Left ventricle myocardium inferior (tissue), 1 donor: ENCODE data around the gene BMPR1B. TPM values are rescaled to one million over a fixed set of nuclear protein-coding genes. Genes with fewer than 3 reads are reported as not detected.
A peak's percentile ranks its signal among the peaks of the same experiment; 100 is the strongest.
"Not testable (repeated sequence)": the region's sequence is repeated elsewhere in the genome, so short reads cannot be mapped to it uniquely, and the experiment has no call there.

Source experiments
- DNase-seq: peaks from one replicate; pipeline ENCODE4 v3.0.0-alpha.2; 2020
- H3K27ac ChIP-seq: fragments of 200-600 bp; replicated peaks from 2 replicates; pipeline ENCODE4 v1.8.0; 2021
- H3K27me3 ChIP-seq: fragments of 200-600 bp; 2 replicates; pipeline ENCODE4 v1.8.0; 2021; ENCODE audit warnings: low read depth
- H3K36me3 ChIP-seq: fragments of 200-600 bp; 2 replicates; pipeline ENCODE4 v1.8.0; 2021
- H3K4me1 ChIP-seq: fragments of 200-600 bp; 2 replicates; pipeline ENCODE4 v1.8.0; 2021
- H3K4me3 ChIP-seq: fragments of 200-600 bp; 2 replicates; pipeline ENCODE4 v1.8.0; 2021; ENCODE audit warnings: mild to moderate bottlenecking, moderate library complexity
- H3K9me3 ChIP-seq: fragments of 200-600 bp; replicated peaks from 2 replicates; pipeline ENCODE4 v1.8.0; 2021
- intact Hi-C: fragments of 100-400 bp; cut with micrococcal nuclease; formaldehyde crosslinking; loops from one replicate; pipeline ENCODE4 v1.11.0; 2022
- total RNA-seq: library from RNA; stranded (reverse); fragmentation: NEBNext Ultra II Directional; extraction: Animal tissue kit (Norgen Biotek cat#: 25700); gene quantifications from one replicate; pipeline ENCODE4 v1.2.1, GENCODE V29; 2021
- TF ChIP-seq, protein P1 (sequence below): fragments of 200-600 bp; IDR thresholded peaks from 2 replicates; pipeline ENCODE4 v1.8.0; 2021; ENCODE audit warnings: antibody characterized with exemption, mild to moderate bottlenecking, borderline replicate concordance
- donor health status: DM: no; HTN: yes; CAD: no; lungs with severe emphysema.

Gene BMPR1B
- total RNA-seq, 1 donor from 2014 or later: 3.0 TPM

- Histone ChIP-seq H3K9me3 (no peaks in the 10 kb centered on the region), H3K4me3 (no peak overlapping the region), H3K27me3 (no peaks in the 10 kb centered on the region), H3K4me1 (no peaks in the 10 kb centered on the region), H3K27ac (no peak overlapping the region), H3K36me3 (no peaks in the 10 kb centered on the region)
- TF ChIP-seq, protein P1, sequence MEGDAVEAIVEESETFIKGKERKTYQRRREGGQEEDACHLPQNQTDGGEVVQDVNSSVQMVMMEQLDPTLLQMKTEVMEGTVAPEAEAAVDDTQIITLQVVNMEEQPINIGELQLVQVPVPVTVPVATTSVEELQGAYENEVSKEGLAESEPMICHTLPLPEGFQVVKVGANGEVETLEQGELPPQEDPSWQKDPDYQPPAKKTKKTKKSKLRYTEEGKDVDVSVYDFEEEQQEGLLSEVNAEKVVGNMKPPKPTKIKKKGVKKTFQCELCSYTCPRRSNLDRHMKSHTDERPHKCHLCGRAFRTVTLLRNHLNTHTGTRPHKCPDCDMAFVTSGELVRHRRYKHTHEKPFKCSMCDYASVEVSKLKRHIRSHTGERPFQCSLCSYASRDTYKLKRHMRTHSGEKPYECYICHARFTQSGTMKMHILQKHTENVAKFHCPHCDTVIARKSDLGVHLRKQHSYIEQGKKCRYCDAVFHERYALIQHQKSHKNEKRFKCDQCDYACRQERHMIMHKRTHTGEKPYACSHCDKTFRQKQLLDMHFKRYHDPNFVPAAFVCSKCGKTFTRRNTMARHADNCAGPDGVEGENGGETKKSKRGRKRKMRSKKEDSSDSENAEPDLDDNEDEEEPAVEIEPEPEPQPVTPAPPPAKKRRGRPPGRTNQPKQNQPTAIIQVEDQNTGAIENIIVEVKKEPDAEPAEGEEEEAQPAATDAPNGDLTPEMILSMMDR: no peak
- intact Hi-C loops: no loop called here
- DNase-seq: no peak
These were observed 405.1 kb downstream of the BMPR1B start for GRCh38 chr4:95162867-95163266.

- TF ChIP-seq, protein P1: peak; percentile 78
- Histone ChIP-seq H3K4me1 (no peaks in the 10 kb centered on the region), H3K9me3 (no peaks in the 10 kb centered on the region), H3K27me3 (no peaks in the 10 kb centered on the region), H3K36me3 (no peaks in the 10 kb centered on the region), H3K4me3 (no peak overlapping the region), H3K27ac (no peak overlapping the region)
- intact Hi-C loops: no loop called here
- DNase-seq: no peak
These were observed 408.3 kb downstream of the BMPR1B start for GRCh38 chr4:95165926-95166524.

GRCh38 chr4:95167805-95168204 is 410.1 kb downstream of the BMPR1B start:
- Histone ChIP-seq H3K27ac (no peak overlapping the region), H3K4me1 (no peaks in the 10 kb centered on the region), H3K27me3 (no peaks in the 10 kb centered on the region), H3K36me3 (no peaks in the 10 kb centered on the region), H3K9me3 (no peaks in the 10 kb centered on the region), H3K4me3 (no peak overlapping the region)
- DNase-seq: no peak
- TF ChIP-seq, protein P1: no peak
- intact Hi-C loops: no loop called here

- intact Hi-C loops: no loop called here
These were observed 412.4 kb downstream of the BMPR1B start for GRCh38 chr4:95170176-95170575.

DNA sequence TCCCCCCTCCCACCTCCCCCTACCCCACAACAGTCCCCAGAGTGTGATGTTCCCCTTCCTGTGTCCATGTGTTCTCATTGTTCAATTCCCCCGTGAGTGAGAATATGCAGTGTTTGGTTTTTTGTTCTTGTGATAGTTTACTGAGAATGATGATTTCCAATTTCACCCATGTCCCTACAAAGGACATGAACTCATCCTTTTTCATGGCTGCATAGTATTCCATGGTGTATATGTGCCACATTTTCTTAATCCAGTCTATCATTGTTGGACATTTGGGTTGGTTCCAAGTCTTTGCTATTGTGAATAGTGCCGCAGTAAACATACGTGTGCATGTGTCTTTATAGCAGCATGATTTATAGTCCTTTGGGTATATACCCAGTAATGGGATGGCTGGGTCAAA is 413.6 kb downstream of the BMPR1B start:
- H3K36me3 ChIP-seq, H3K27me3 ChIP-seq, H3K27ac ChIP-seq, intact Hi-C loops, H3K4me1 ChIP-seq, H3K9me3 ChIP-seq, H3K4me3 ChIP-seq, DNase-seq: not testable (repeated sequence)

More at GRCh38 chr4:95170176-95170575, 412.4 kb downstream of the BMPR1B start:
- Histone ChIP-seq H3K4me3 (no peak overlapping the region), H3K27ac (no peak overlapping the region), H3K9me3 (no peaks in the 10 kb centered on the region), H3K4me1 (no peaks in the 10 kb centered on the region), H3K27me3 (no peaks in the 10 kb centered on the region), H3K36me3 (no peaks in the 10 kb centered on the region)
- TF ChIP-seq, protein P1: no peak
- no peak for DNase-seq

DNA sequence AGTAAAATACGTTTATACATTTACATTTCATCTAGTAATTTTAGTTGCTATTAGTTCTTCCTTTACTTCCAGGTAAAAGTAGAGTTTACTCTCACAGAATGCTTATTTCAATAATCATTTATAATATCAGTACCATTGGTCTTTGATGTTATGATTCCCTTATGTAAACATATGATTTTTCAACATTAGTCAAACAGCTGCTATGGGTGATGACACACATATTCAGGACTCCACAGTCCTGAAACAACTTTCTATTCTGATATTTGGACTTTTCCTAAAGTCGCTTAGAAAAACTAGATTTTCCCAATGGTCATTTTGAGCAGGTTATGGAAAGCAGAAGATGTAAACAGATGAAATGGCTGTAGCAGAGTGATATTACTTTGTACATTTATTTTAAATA is 421.2 kb downstream of the BMPR1B start:
- DNase-seq: no peak
- Histone ChIP-seq H3K4me3 (no peak overlapping the region), H3K27ac (no peak overlapping the region), H3K9me3 (peaks cover 6% of the 10 kb centered on the region), H3K4me1 (no peaks in the 10 kb centered on the region), H3K27me3 (no peaks in the 10 kb centered on the region), H3K36me3 (peaks cover 5% of the 10 kb centered on the region)
- TF ChIP-seq, protein P1: no peak
- intact Hi-C loops: no loop called here
